ENCODE measurements around the gene DLG2.
"Not testable (repeated sequence)": the region's sequence is repeated elsewhere in the genome, so short reads cannot be mapped to it uniquely, and the experiment has no call there.

The DLG2 gene

DNA sequence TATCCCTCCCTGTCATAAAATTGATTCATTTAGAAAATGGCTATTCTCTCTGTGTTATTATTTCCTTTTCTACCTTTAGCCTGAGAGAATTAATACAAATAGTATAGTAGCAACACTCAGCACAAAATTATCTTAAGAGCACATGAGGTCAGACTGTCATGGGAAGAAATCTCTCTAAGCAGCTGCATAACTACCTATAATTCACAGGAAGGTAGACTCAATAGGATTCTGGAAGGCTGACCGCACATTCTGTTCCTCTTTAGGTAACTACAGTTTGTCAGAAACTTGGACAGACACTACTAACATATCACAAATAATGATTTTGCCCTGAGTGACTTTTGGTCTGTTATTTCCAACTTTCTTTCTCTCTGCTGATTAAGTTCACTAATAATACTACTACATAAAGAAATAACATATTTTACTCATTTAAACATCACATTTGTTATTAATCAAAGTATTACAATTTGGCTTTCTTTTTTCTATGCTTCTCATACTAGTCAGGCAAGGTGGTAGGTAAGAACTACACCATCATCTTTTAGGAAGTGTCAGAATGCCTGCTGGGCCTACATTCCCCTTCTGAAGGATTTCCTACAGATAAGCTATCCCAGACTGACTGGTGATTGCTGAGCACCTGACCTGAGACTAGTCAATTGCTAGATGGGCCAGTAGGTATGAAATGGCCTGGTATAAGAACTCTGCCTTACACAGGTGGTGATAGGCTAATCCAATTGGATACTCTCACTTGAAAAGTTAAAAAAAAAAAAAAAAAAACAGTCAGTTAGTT, 325.1 kb downstream of the DLG2 start:
- no peak for DNase-seq

DNA sequence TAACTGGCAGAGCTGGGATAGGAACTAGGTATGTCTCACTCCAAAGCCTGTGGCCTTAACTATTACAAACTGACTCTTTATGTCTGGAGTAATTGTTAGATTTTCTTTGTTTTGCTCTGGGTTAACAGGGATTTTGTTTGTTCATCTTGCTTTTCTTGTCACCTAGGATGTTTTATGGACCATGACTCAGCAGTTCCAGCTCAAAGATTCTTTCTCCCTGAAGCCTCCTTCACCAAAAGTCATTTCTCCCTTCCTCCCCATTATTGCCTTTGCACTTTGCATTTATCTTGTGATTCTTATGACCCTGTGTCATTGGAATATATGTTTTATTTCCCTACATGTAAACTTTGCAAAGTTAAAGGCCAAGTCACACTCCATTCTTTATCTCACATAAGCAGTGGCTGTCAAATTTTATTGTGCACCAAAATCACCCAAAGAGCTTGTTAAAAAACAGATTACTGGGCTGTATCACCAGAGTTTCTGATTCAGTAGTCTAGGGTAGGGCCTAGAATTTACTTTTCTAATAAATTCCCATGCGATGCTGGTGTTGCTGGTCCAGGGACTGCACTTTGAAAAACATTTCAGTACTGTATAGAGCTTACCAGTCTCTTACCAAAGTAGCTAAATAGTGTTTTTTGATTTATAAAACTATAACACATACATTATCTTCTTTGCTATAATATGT, 327.7 kb downstream of the DLG2 start:
- DNase-seq: no peak

DNA sequence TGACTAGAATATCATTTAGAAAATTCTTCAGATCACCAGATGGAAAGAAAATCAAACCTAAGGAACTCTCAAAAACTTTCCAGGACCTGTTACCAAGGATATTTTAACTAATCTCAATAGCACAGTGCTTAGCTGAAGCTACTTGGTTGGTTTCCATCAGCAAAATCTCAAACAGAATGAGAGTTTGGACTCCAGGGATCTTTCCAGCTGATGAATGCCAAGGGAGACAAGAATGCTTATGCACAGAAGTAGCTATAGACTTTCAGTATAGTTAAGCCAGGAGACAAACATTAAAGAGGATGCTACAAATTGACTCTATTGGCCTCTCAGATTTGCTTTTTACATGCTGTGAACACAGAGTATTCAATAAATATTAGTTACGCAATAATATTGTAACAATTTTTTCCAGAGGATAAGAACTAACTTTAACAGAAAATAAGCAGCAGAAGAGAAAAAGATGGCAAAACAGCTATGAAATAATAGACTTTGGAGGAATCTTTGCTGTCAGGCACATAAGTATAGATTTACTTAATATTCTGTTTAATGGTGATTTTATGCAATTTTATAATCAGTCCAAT, 331.4 kb downstream of the DLG2 start:
- no peak for DNase-seq

DNA sequence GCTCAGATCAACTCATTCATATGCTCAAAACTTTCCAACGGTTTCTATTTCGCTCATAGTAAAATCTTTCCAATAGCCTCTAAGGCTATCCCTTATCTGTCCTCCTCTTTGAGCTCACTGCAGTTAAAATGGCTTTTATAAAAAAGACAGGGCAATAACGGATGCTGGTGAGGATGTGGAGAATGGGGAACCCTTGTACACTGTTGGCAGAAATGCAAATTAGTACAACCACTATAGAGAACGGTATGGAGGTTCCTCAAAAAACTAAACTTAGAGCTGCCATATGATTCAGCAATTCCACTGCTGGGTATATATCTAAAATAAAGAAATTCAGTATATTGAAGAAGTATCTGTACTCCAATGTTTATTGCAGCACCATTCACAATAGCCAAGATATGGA, 345.6 kb downstream of the DLG2 start:
- no peak for DNase-seq

DNA sequence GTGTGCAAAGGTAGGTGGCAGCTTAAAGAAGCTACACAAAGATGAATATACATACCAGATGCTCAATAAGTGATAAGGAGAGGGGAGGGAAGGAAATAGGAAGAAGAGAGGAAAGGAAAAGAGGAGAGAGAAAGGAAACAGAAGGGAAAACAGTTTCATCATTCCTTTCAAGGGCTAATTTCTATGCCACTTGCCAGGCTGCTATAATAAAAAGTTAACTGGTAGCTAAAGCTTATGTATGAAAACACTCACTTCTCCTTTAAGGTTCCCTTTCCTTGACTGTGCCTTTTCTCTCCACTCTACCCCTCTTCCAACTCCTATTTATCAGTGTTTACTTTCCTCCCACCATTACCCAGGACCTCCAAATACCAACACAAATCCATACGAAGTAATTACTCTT, 347.9 kb downstream of the DLG2 start:
- DNase-seq: no peak

DNA sequence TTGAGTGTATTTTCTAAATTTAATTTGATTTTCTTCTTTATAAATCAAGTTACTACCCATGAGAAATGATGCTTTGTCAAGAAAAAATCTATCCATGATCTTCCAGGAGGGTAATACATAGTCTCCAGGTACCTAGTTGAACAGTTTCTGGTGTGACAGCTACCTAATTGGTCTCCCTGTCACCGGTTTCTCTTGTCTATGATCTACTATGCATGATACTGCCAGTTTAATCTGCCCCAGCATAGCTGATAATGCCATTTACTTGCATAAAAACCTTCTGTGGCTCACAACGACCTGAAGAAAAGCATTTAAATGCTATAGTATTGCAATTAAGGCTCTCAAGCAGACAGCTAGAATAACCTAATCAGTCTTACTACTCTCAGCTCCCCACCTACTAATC, 349.5 kb downstream of the DLG2 start:
- no peak for DNase-seq

DNA sequence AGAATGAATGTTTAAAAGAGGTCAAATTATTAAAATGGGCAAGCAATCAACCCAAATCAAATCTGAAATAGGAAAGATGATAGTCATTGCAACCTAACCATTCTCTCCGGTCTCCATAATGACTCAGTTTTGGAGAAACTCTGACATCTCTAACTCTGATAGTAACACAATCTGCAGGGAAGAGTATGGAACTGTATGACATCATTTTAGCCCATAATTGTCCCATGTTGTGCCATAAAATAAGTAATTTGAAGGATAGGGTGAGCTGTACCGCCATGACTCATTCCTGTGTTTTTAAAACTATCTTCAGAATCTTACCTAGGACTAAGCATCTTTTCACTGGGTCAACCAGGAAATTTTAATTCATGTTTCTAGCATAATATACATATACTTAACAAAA, 350.8 kb downstream of the DLG2 start:
- DNase-seq: no peak

DNA sequence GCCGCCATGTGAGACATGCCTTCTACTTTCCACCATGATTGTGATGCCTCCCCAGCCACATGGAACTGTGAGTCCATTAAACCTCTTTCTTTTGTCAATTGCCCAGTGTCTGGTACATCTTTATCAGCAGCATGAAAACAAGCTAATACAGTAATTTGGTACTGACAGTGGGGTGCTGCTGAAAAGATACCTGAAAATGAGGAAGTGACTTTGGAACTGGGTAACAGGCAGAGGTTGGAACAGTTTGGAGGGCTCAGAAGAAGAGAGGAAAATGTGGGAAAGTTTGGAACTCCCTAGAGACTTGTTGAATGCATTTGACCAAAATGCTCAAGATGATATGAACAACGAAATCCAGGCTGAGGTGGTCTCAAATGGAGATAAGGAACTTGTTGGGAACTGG, 356.8 kb downstream of the DLG2 start:
- not testable (repeated sequence) for DNase-seq

DNA sequence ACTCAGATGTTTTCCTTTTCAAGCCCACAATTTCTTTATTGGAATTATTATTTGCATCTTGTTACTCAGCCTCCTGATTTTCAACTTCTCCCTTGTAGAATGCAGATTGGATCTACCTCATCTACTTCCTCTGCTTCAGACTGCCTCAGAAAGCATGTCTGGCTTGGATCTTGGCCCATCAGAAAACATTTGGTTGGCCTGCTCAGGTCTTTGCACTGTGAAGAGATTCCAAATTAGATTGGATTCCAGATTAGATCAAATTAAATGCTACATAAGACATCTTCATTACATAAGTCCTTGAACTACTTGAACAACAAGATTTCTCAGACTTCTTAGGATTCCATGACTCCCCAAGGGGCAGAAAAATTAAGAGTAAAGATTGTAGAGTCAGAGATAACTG, 358.0 kb downstream of the DLG2 start:
- no peak for DNase-seq

DNA sequence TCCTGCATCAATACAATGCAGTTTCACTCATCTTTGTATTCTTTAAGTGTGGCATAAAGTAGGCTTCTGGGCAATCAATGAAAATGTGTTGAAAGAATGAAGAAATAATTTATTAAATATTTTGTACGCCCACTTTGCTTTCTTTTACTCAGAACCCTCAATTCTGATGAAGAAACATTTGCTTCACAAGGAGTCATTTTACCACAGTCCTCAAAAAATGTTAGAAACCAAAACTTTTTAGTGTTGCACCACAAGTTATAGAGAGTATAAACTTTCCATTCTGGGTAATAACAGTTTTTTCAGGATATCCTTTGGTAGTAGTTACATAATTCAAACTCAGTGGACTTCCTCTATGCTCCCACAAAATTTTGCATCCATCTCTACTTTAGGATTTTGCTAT, 360.5 kb downstream of the DLG2 start:
- no peak for DNase-seq

DNA sequence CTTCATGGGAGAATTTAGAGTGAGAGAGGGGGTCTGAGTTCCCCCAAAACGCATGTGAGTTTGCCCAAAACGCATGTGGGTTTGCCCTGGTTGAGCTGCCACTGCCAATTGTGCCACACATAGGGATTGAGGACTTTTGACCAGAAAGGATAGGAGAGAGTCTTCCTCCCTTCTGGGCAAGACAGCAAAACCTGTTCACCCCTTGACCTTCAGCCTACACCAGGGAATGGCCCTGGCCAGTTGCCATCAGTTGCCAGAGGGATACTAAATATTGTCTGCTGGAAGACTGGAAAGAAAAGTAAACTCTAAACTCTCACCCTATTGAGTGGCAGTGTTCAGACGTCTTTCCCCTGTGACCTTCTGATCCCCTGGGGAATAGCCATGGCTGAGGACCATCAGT, 363.8 kb downstream of the DLG2 start:
- no peak for DNase-seq

DNA sequence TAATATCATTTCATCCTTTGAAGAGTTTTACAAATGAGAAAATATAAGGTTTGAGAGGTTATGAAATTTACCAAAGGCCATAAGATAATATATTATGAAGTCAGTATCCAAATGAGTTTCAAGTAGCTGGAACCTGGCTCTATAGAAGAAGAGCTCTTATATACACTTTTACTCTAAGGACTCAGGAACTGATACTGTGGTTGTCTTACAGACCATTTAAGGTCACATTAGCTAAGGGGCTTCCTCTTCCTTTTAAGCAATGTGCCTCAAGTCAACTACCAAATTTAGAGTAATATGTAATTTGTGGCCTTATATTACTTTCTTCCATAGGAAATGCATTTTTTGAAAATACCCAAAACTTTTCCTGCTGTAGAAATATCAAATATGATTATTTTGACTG, 369.3 kb downstream of the DLG2 start:
- no peak for DNase-seq

DNA sequence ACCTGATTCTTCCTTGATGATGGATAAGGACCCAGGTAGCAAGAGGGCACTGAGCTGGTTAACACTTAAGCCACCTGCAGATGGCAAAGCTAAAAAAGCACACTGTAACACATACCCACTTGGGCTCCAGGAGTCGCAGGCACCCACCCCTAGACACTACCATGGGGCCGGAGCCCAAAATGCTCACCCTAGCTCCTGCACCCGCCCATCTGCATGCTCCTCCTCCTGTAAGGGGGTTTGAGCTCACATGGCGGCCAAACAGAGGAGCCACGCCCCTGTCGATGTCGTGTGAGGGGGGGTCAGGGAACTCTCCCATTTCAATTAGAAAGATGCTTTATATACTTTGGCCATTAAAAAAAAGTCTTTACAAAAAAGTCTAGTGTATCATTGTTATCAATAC, 370.7 kb downstream of the DLG2 start:
- no peak for DNase-seq

DNA sequence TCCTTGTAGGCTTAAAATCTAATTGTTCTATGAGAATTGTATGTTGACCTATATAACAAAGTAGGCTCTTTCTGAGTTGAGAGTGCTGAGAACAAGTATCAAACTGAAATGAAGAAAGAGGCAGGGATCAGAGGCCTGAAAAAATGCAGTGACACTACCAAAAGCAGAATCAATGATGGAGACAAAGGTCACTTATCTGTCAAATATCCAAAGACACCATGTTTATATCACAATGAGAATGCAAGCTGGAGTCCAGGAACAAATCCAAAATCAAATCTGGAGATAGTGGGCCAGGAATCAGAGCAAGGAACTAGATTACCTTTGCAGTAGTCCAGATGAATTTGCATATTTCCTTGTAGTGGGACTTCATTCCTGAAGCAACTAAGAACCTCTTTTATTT, 377.7 kb downstream of the DLG2 start:
- no peak for DNase-seq

DNA sequence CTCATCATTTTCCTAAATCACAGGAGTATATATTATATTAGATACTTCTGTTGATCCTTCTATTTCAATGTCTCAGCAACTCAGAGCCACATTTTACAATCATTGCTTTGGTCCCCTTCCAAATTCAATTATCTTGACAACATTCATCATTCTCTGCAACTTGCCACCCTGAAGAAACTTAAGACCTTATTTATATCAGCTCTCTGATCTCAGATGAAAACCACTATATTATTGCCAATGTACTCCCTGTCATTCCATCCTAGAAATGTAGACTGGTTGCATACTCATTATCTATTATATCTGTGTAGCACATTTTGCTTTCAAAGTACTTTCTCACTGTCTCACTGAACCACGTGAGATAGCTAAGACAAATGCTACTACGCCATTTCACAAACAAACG, 379.3 kb downstream of the DLG2 start:
- DNase-seq: no peak

DNA sequence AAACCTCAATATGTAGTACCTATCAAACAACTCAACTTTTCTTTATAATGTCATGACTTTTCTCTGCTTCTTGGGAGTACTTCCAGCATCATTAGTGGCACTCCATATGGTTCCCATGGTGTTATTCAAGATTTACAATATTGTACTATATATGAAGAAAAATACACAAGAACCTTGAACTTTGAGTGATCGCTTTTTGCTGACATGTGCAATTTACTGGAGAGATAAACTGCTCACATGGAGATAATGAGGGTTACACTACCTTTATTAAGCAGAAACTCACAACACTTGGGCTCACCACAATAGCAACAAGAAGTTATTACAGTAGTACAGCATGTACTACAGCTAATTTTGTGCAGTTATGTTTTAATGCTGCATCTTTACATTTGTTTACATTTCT, 388.2 kb downstream of the DLG2 start:
- no peak for DNase-seq

DNA sequence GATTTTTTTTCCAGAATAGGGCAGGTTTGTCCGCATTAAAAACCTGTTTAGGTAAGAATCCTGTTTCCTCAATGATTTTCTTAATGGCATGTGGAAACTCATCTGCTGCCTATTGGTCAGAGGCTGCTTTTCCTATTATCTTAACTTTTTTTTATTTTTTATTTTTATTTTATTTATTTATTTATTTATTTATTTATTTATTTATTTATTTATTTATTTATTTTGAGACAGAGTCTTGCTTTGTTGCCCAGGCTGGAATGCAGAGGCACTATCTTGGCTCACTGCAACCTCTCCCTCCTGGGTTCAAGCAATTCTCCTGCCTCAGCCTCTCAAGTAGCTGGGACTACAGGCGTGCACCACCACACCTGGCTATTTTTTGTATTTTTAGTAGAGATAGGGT, 389.1 kb downstream of the DLG2 start:
- DNase-seq: not testable (repeated sequence)

DNA sequence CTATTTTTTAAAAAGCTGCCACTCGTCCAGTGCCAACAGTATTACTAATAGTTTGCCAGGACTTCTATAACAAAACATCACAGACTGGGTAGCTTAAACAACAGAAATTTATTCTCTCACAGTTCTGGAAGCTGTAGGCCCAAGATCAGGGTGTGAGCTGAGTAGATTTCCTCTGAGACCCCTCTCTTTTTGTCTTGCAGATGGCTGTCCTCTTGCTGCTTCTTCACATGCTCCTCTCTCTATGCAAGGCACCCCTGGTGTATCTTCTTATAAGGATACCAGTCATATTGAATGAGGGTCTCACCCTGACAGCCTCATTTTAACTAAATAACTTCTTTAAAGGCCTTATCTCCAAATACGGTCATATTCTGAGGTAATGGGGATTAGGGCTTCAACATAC, 390.9 kb downstream of the DLG2 start:
- no peak for DNase-seq

DNA sequence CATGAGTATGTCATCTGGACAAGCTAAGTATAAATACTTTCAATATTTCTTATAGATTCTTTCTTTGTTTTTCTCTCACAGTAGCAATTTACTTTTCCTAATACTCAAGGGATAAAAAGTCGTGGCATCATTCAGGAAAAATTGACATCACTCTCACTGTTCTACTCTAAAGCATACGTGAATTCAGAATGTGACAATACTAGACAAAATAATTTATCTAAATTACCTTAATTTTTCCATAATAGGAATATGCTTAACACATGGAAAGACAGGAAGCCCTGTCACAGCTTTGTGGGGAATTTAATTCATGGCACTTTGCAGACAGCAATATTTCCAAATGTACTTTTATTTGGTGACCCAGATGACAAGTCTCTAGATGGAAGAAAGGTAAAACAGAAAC, 394.6 kb downstream of the DLG2 start:
- DNase-seq: no peak

DNA sequence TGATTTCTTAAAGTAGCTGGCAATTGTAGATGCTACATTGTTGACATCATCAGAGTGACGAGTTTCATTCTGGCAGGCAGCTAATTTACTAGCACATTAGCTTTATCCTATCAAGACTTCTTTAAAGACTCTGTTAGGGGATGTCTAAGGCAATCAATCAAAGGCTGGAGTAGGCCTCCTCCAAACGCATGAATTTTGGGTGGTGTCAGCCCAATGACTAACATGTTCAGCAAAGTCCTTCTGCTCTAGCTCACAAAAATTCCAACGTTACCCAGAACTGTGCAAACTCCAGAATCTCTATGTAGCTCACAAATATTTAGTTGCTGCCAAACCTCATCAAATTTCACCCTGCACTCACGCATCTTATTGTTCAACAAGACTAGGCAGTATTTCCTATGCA, 395.6 kb downstream of the DLG2 start:
- no peak for DNase-seq

DNA sequence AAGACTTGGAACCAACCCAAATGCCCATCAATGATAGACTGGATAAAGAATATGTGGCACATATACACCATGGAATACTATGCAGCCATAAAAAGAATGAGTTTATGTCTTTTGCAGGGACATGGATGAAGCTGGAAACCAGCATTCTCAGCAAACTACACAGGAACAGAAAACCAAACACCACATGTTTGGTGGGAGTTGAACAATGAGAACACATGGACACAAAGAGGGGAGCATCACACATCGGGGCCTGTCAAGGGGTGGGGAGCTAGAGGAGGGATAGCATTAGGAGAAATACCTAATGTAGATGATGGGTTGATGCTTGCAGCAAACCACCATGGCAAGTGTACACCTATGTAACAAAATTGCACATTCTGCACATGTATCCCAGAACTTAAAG, 397.4 kb downstream of the DLG2 start:
- not testable (repeated sequence) for DNase-seq

DNA sequence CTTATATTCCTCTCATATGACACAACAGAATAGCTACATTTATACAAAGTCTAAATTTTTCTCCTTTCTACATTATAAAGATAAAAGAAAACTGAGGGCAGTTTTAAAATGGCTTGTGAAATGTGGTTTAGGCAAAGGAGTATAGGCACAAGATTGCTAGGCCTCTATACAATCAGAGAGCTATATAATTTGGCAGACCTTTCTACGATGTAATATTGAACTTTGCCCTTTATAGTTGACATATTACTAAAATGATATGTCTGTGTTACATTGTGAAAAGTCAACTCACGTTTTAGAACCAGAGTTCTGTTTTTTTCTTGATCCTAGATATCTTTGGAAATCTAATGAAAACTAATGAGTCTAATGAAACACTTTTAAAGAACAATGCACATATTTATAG, 430.2 kb downstream of the DLG2 start:
- no peak for DNase-seq

DNA sequence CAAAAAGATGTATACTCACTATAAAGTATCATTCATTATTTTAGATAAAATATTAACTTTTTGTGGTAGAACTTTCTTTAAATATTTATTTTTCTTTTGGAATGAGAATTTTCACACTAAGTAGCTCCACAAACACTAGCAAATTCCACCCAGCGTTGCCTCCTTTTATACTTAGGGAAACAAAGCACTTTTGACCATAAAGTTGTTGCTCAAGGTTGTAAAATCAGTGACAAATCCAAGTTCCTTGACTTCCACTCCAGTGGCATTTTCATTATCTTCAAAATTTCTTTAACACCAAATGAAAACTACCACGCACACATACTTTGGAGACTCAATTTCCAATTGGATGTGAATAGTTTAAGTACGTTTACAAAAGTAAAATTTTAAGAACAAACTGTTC, 431.2 kb downstream of the DLG2 start:
- no peak for DNase-seq

DNA sequence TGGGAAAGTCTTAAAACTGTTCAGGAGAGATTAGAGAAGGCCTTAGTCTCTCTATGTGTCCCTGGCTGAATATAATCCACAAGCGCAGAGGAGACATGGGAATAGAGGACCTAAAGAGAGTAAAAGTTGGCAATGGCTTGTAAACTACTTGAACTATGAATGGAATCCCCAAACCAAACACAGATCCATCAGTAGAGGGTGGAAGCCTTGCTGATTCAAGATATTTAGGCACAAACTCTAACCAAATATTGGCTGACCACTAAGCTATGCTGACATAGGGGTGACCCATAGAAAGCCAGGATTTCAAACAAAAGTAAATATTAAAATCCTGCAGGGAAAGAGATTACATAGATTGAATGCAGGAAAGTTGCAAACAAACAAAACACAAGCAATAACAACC, 439.2 kb downstream of the DLG2 start:
- no peak for DNase-seq

DNA sequence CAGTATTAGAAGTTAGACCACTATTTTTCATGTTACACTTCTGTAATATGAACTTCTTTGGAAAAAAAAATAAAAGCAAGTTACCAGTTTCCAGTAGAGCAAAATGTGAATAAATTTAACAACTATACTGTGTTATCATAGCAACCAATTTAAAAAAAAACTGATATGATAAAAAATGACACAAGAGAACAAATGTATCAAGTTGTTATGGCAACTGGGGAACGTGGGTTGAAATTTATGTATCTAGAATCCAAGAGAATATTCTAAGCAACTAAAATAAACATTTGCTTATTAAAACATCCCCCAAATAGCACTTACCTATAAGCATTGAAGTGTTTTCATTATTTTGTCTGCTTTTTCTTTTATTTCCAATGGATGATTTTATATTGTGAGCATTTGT, 442.4 kb downstream of the DLG2 start:
- DNase-seq: no peak
